PC-3 (cell line): ENCODE results near the gene SUN1.

ENCODE experiments used
- EZH2 ChIP-seq: fragments of 300-600 bp; sonication (generic); IDR thresholded peaks from one replicate; pipeline ENCODE4 v1.6.1; 2017; ENCODE audit warnings: antibody characterized with exemption, mild to moderate bottlenecking, low read length; ENCODE audit not compliant: unreplicated experiment
- EZH2phosphoT487 ChIP-seq: fragments of 300-600 bp; sonication (generic); IDR thresholded peaks from 2 replicates; pipeline ENCODE4 v1.6.1; 2018; ENCODE audit warnings: mild to moderate bottlenecking, antibody characterized with exemption, low read length, borderline replicate concordance
- TF ChIP-seq, protein P1 (sequence below): fragments of 300-600 bp; sonication (generic); conservative IDR thresholded peaks from 2 replicates; pipeline ENCODE4 v1.5.1; 2017; ENCODE audit warnings: antibody characterized with exemption, low read depth, mild to moderate bottlenecking, low read length

GRCh38 chr7:786472-787255 is 45.6 kb upstream of the SUN1 start:
- no peak for TF ChIP-seq EZH2
- TF ChIP-seq, protein P1, sequence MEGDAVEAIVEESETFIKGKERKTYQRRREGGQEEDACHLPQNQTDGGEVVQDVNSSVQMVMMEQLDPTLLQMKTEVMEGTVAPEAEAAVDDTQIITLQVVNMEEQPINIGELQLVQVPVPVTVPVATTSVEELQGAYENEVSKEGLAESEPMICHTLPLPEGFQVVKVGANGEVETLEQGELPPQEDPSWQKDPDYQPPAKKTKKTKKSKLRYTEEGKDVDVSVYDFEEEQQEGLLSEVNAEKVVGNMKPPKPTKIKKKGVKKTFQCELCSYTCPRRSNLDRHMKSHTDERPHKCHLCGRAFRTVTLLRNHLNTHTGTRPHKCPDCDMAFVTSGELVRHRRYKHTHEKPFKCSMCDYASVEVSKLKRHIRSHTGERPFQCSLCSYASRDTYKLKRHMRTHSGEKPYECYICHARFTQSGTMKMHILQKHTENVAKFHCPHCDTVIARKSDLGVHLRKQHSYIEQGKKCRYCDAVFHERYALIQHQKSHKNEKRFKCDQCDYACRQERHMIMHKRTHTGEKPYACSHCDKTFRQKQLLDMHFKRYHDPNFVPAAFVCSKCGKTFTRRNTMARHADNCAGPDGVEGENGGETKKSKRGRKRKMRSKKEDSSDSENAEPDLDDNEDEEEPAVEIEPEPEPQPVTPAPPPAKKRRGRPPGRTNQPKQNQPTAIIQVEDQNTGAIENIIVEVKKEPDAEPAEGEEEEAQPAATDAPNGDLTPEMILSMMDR, result peak; percentile 88
- no peak for TF ChIP-seq EZH2phosphoT487
